ENCODE measurements around the gene COL4A2. TPM values are rescaled to one million over a fixed set of nuclear protein-coding genes. Genes with fewer than 3 reads are reported as not detected.

COL4A2 gene
- total RNA-seq, 1 experiment from 2014 or later = 74.5 TPM

DNA sequence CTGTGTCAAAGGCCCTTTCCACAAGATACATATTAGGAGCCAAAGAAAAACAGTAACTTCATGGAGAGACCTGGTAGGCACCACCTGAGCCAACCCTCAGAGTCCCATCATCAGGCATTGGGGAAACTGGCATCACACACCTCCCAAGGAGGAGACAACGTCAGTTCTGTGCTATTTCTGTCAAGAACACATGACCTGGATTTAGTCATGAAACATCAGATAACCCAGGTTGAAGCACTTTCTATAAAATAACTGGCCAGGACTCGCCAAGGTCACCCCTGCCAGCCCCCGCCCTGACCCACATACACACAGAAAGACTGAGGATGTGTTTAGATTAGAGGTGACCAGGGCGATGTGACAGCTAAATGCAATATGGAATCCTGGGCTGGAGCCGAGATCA, 35.8 kb upstream of the COL4A2 start:
- Histone ChIP-seq H3K79me2 (ENCODE audit: low read length) (no peaks in the 10 kb centered on the region), H3K4me2 (ENCODE audit: low read length) (no peak overlapping the region), H3F3A (ENCODE audit: low read length, unreplicated experiment) (no peaks in the 10 kb centered on the region), H2AFZ (ENCODE audit: low read length) (no peak overlapping the region), H3K4me1 (ENCODE audit: insufficient read depth, low read length) (no peaks in the 10 kb centered on the region), H3K27ac (ENCODE audit: low read length) (no peak overlapping the region), H3K9ac (ENCODE audit: low read length) (no peak overlapping the region), H3K36me3 (ENCODE audit: low read depth, low read length) (no peaks in the 10 kb centered on the region), H3K9me3 (ENCODE audit: low read length) (no peaks in the 10 kb centered on the region), H4K20me1 (ENCODE audit: low read length) (no peaks in the 10 kb centered on the region), H3K9me2 (replicated peaks; ENCODE audit: low read length) (no peaks in the 10 kb centered on the region), H3K27me3 (ENCODE audit: low read length) (no peaks in the 10 kb centered on the region), H3K4me3 (ENCODE audit: low read length) (no peak overlapping the region)
- BruUV-seq (replicated peaks) = no TSS peak
- TF ChIP-seq EZH2 (IDR thresholded peaks at IDR 0.05; ENCODE audit: low read length, unreplicated experiment) = no peak
- TF ChIP-seq, protein P1, sequence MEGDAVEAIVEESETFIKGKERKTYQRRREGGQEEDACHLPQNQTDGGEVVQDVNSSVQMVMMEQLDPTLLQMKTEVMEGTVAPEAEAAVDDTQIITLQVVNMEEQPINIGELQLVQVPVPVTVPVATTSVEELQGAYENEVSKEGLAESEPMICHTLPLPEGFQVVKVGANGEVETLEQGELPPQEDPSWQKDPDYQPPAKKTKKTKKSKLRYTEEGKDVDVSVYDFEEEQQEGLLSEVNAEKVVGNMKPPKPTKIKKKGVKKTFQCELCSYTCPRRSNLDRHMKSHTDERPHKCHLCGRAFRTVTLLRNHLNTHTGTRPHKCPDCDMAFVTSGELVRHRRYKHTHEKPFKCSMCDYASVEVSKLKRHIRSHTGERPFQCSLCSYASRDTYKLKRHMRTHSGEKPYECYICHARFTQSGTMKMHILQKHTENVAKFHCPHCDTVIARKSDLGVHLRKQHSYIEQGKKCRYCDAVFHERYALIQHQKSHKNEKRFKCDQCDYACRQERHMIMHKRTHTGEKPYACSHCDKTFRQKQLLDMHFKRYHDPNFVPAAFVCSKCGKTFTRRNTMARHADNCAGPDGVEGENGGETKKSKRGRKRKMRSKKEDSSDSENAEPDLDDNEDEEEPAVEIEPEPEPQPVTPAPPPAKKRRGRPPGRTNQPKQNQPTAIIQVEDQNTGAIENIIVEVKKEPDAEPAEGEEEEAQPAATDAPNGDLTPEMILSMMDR (conservative IDR thresholded peaks at IDR 0.05; ENCODE audit: low read depth, low read length) = no peak
- intact Hi-C loops (cut with micrococcal nuclease) = no loop called here
- ATAC-seq (no peak), DNase-seq (no peak)
- ChIA-PET POLR2A (ENCODE audit: unreplicated experiment) (no interaction called here), CTCF (no interaction called here)

DNA sequence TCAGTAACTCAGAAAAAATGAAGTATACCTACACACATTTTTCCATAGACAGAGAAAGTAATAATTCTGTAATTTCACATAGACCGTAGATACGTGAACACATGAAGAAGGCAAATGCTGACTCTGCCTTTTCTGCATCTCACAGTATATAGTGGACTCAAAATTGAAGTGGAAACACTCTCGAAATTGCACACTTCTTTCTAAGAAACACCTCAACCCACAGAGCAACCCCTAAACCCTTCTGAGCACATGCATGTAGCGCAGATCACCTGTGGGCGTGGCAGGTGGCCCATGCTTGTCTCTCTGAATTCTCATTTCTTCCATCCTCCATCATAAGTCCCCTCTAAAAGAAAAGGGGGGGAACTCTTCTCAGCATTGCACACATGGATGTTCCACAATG, 34.9 kb upstream of the COL4A2 start:
- CTCF ChIA-PET = no interaction called here
- no peak for TF ChIP-seq EZH2 (IDR thresholded peaks at IDR 0.05; ENCODE audit: low read length, unreplicated experiment)
- TF ChIP-seq, protein P1 (conservative IDR thresholded peaks at IDR 0.05; ENCODE audit: low read depth, low read length) = no peak
- no peak for TF ChIP-seq EZH2phosphoT487 (IDR thresholded peaks at IDR 0.05; ENCODE audit: borderline replicate concordance, low read length)
- H3K9me3 ChIP-seq (ENCODE audit: low read length) = no peaks in the 10 kb centered on the region
- no peak overlapping the region for H2AFZ ChIP-seq (ENCODE audit: low read length)
- no peaks in the 10 kb centered on the region for H3K27me3 ChIP-seq (ENCODE audit: low read length)
- no peak for ATAC-seq
- no peak overlapping the region for H3K27ac ChIP-seq (ENCODE audit: low read length)
- no peak for DNase-seq
- POLR2A ChIA-PET (ENCODE audit: unreplicated experiment) = no interaction called here
- no peak overlapping the region for H3K9ac ChIP-seq (ENCODE audit: low read length)
- no peaks in the 10 kb centered on the region for H3K36me3 ChIP-seq (ENCODE audit: low read depth, low read length)
- H3F3A ChIP-seq (ENCODE audit: low read length, unreplicated experiment) = no peaks in the 10 kb centered on the region
- H3K4me2 ChIP-seq (ENCODE audit: low read length) = no peak overlapping the region
- no peaks in the 10 kb centered on the region for H3K4me1 ChIP-seq (ENCODE audit: insufficient read depth, low read length)
- H3K79me2 ChIP-seq (ENCODE audit: low read length) = no peaks in the 10 kb centered on the region
- no peaks in the 10 kb centered on the region for H3K9me2 ChIP-seq (replicated peaks; ENCODE audit: low read length)
- no TSS peak for BruUV-seq (replicated peaks)
- H3K4me3 ChIP-seq (ENCODE audit: low read length) = no peak overlapping the region
- intact Hi-C loops (cut with micrococcal nuclease) = no loop called here
- no peaks in the 10 kb centered on the region for H4K20me1 ChIP-seq (ENCODE audit: low read length)

DNA sequence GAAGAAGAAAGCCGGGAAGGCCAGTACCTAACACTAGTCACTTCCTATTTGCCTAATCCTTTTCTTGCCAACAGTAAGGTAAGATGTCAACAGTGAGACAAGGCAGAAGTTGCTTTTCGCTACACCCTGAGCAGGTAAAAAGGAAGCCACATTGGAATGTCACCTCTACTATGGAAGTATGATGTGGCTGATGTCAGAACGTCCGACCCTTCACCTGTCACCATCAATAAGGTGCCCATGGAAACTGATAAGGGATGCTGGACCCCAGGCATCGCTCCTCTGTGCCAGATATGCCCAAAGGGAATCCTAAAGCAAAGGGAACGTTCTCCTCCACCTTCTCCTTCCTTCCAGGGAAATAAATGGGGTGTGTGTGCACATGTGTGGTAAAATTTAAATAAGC, 34.4 kb upstream of the COL4A2 start:
- no TSS peak for BruUV-seq (replicated peaks)
- no peak overlapping the region for H3K4me2 ChIP-seq (ENCODE audit: low read length)
- TF ChIP-seq EZH2phosphoT487 (IDR thresholded peaks at IDR 0.05; ENCODE audit: borderline replicate concordance, low read length) = no peak
- TF ChIP-seq, protein P1 (conservative IDR thresholded peaks at IDR 0.05; ENCODE audit: low read depth, low read length) = no peak
- no peak for TF ChIP-seq EZH2 (IDR thresholded peaks at IDR 0.05; ENCODE audit: low read length, unreplicated experiment)
- no peaks in the 10 kb centered on the region for H4K20me1 ChIP-seq (ENCODE audit: low read length)
- no peaks in the 10 kb centered on the region for H3K4me1 ChIP-seq (ENCODE audit: insufficient read depth, low read length)
- no peaks in the 10 kb centered on the region for H3F3A ChIP-seq (ENCODE audit: low read length, unreplicated experiment)
- no peaks in the 10 kb centered on the region for H3K9me3 ChIP-seq (ENCODE audit: low read length)
- intact Hi-C loops (cut with micrococcal nuclease) = no loop called here
- no peak overlapping the region for H3K4me3 ChIP-seq (ENCODE audit: low read length)
- no peaks in the 10 kb centered on the region for H3K27me3 ChIP-seq (ENCODE audit: low read length)
- DNase-seq = no peak
- no peaks in the 10 kb centered on the region for H3K9me2 ChIP-seq (replicated peaks; ENCODE audit: low read length)
- no peaks in the 10 kb centered on the region for H3K36me3 ChIP-seq (ENCODE audit: low read depth, low read length)
- H3K9ac ChIP-seq (ENCODE audit: low read length) = no peak overlapping the region
- POLR2A ChIA-PET (ENCODE audit: unreplicated experiment) = no interaction called here
- H2AFZ ChIP-seq (ENCODE audit: low read length) = no peak overlapping the region
- no peaks in the 10 kb centered on the region for H3K79me2 ChIP-seq (ENCODE audit: low read length)
- no peak for ATAC-seq
- CTCF ChIA-PET = no interaction called here
- H3K27ac ChIP-seq (ENCODE audit: low read length) = no peak overlapping the region
